Raji (cell line): ENCODE data around the gene GFY.

ENCODE experiments used
- POLR2A ChIP-seq: IDR thresholded peaks from 2 replicates; pipeline ENCODE4 v1.6.1; 2011; ENCODE audit warnings: low read depth, low read length, control low read depth; ENCODE audit not compliant: insufficient read depth

The GFY gene

DNA sequence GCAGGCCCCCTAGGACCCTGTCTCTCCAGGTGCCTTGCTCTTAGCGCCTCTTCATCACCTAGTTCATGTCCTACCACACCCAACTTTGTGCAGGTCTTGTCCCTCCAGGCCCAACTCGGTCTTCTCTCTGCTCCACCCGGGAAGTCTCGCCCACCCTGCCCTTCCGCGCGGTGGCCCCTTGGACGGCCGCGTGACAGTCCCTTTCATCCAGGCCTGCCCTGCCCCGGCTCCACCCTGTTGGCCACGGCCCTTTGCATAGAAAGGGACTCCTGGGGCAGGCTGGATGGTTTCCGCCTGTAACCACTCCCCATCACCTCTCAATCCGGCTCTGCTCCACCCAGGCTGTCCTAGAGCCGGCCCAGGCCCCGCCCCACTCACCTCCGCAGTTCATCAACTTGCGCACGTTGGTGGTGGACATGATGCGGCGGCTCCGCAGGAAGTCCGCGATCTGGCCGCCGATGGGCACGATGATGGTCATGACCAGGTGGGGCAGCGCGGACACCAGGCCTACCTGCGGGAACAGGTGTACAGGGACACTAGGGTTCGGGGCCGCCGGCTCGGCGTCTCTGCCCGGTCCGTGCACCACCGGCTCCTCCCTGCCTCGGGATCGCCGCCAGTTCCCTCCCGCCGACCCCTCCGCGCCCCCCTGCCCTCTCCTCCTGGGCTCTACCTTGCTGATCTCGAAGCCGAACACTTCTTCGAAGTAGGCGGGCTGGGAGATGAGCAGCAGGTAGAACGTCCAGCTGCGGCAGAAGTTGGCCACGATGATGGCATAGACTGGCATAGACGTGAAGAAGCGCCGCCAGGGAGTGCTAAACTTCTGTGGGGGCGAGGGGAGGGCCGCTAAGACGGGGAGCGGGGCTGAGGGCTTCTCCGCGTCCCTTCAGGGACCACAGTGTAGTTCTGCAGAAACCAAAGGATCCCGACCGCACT is 7.2 kb downstream of the GFY start:
- TF ChIP-seq POLR2A = no peak

- no peak for TF ChIP-seq POLR2A
These were observed 8.2 kb downstream of the GFY start for GRCh38 chr19:49433240-49433901.

- no peak for TF ChIP-seq POLR2A
These were observed 9.9 kb downstream of the GFY start for GRCh38 chr19:49434907-49435583.

GRCh38 chr19:49435670-49436069 is 10.5 kb downstream of the GFY start:
- no peak for TF ChIP-seq POLR2A

DNA sequence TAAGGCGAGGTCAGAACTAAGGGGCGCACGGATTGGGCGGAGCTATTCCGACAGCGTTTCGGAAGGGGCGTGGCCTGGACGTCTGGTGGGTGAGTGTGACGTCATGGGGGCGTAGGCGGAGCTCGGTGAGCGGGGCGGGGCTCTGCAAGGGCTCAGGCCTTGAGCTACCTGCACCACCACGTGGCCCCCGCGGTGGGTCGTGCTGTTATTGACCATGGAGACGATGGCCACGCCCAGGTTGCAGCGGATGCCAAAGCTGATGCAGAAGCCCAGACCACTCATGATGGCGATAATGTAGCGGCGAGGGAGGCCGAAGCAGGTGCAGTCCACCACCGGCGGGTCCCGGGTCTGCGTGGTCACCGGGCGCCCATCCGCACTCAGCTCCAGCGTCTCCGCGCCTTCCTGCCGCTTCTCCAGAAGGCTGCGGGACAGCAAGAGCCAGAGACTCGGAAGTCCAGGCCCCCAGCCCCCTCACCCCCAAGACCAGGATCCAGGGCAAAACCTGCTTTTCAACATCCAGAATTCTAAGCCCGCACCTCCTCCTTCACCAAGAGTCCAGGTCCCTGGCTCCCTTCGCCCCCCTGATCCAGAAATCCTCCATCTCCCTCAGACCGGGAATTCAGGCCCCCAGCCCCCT is 11.3 kb downstream of the GFY start:
- TF ChIP-seq POLR2A = no peak

DNA sequence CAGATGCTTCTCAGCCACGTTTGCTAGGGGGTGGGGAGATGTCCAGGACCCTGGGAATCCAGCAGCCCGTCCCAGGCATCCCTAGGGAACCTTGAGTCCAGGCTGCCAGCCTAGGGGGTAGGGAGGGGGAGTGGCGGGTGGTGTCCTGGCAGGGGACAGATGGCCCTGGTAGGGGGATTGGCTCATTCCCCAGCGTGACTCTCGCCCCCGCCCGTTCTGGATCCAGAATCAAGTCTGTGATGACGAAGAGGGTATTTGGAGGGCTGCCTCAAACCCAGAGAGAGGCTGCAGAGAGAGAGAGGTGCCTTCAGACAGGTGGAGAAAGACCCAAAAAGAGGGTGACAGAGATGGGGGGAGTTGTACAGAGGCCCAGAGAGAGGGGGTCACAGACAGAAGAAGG is 12.0 kb downstream of the GFY start:
- no peak for TF ChIP-seq POLR2A

DNA sequence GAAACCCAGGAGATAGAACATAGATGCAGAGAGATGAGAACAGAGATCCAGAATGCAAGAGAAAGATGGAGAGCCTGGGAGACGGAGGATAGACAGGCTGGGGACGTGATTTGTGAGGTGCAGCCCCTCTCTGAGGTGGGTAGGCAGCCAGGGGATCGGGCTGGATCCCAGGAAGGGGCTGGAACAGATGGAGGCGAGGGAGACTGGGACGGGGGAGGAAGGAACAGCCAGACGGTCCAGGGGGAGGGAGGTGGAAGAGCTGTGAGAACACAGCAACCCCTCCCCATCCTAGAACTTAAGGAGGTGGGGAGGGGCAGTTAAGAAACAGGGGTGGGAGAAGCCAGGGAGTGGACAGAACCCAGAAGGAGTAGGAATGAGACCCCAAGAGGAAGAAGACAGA is 13.1 kb downstream of the GFY start:
- no peak for TF ChIP-seq POLR2A

GRCh38 chr19:49439836-49440235 is 14.6 kb downstream of the GFY start:
- TF ChIP-seq POLR2A = no peak

GRCh38 chr19:49440439-49441209 is 15.4 kb downstream of the GFY start:
- TF ChIP-seq POLR2A = no peak

DNA sequence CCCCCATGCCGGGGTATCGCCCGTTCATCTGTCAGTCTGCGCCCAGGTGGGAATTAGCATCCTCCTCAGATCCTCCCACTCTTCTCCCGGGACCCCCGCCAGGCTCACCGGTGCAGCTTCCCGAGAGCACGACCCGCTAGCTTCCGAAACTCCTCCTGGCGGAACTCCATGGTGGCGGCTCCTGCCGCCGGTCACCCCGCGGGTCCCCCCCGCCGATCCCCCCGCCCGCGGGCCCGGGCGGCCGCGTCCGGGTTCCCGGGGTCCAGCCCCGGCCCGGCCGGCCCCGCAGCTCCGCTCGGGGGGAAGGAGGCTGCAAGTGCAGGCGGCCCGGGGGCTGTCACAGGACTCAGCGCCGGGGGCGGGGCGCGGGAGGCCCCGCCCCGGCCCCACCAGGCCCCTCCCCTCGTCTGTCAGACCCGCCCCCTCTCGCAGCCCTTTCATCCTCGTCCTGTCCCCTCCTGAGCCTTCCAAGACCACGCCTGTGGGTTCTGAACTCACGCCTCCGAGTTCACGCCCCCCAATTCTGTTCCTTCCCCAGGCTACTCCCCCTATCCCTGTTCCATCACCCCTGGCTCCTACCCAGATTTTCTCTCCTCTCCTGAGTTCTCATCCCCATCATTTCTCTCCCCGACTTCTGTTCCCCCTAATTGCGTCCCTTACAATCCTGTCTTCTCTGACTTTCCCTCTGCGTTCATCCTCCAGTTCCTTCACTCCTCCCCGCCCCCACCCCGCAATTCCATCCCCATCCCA is 16.2 kb downstream of the GFY start, which contains the start of gene SLC17A7:
SLC17A7 (minus strand) TSS at position 318 of the 750 bp plus-strand sequence; CDS start at position 170, 148 bp downstream.
- no peak for TF ChIP-seq POLR2A

- TF ChIP-seq POLR2A = no peak
These were observed 16.8 kb downstream of the GFY start for GRCh38 chr19:49441960-49442350.

GRCh38 chr19:49442354-49442753 is 17.2 kb downstream of the GFY start:
- TF ChIP-seq POLR2A = no peak

DNA sequence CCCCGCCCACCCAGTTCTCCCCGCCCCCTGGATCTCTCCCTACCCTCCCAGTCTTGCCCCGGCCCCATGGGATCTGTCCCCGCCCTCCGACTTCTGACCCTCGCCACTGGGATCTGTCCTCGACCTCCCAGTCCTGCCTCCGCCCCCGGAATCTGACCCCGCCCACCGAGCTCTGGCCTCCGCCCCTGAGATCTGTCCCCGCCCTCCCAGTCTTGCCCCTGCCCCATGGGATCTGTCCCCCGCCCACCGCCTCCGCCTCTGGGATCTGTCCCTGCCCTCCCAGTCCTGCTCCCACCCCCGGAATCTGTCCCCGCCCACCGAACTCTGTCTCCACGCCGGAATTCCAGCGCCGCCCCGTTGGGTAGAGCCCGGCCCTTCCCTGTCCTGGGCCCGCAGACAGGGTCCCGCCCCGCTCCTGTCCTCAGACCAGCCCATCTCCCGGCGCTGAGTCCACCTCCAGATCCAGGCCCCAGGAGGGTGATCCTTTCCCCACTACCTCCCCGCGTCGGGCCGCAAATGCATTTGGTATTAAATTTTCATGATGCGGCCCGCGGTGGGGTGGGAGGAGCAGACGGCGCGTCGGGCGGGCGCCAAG is 17.7 kb downstream of the GFY start:
- TF ChIP-seq POLR2A = no peak
